C4-2B (cell line): Measurements from ENCODE around the gene ANGPTL5.

ENCODE experiments used
- ZFX ChIP-seq: fragments of 450-650 bp; IDR thresholded peaks from 2 replicates; pipeline ENCODE4 v1.6.1; 2017
- TF ChIP-seq, protein P1 (sequence below): fragments of 450-650 bp; conservative IDR thresholded peaks from 2 replicates; pipeline ENCODE4 v1.5.1; 2017; ENCODE audit warnings: mild to moderate bottlenecking

DNA sequence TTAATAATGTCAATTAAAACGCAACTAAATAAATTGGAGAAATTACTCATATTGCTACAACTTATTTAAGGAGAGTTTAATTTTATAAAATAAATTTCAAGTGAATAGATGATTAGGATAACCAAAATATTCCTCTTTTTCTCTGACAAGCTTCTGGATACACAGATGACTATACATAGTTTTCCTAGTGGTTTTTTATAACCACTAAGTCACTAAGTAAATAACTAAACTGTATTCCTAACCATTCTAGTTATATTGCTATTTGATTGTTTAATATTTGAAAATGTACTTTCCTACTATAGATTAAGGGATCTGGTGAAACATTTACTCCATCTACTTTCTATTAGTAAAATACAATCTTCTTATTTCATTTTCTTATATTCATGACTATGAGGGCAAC is 4.7 kb upstream of the ANGPTL5 start:
- TF ChIP-seq, protein P1, sequence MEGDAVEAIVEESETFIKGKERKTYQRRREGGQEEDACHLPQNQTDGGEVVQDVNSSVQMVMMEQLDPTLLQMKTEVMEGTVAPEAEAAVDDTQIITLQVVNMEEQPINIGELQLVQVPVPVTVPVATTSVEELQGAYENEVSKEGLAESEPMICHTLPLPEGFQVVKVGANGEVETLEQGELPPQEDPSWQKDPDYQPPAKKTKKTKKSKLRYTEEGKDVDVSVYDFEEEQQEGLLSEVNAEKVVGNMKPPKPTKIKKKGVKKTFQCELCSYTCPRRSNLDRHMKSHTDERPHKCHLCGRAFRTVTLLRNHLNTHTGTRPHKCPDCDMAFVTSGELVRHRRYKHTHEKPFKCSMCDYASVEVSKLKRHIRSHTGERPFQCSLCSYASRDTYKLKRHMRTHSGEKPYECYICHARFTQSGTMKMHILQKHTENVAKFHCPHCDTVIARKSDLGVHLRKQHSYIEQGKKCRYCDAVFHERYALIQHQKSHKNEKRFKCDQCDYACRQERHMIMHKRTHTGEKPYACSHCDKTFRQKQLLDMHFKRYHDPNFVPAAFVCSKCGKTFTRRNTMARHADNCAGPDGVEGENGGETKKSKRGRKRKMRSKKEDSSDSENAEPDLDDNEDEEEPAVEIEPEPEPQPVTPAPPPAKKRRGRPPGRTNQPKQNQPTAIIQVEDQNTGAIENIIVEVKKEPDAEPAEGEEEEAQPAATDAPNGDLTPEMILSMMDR, result no peak
- no peak for TF ChIP-seq ZFX
